WERI-Rb-1 (cell line): Measurements from ENCODE around the gene LMBRD1.
"Not testable (repeated sequence)": the region's sequence is repeated elsewhere in the genome, so short reads cannot be mapped to it uniquely, and the experiment has no call there.

ENCODE experiments used
- DNase-seq: peaks from one replicate; pipeline ENCODE4 v3.0.0-alpha.2; 2020
- H3K27ac ChIP-seq: fragments of 250-450 bp; sonication (Bioruptor Pico); 2 replicates; pipeline ENCODE4 v1.5.1; 2020; ENCODE audit warnings: mild to moderate bottlenecking, moderate library complexity
- H3K27me3 ChIP-seq: fragments of 250-450 bp; sonication (Bioruptor Pico); 2 replicates; pipeline ENCODE4 v1.5.1; 2021; ENCODE audit warnings: mild to moderate bottlenecking, low read depth, moderate library complexity; ENCODE audit not compliant: insufficient read depth, severe bottlenecking
- H3K36me3 ChIP-seq: fragments of 250-450 bp; sonication (Bioruptor Pico); 2 replicates; pipeline ENCODE4 v1.5.1; 2020; ENCODE audit warnings: mild to moderate bottlenecking, moderate library complexity
- H3K4me3 ChIP-seq: 2 replicates; pipeline ENCODE4 v1.5.1; 2011; ENCODE audit warnings: low read depth, mild to moderate bottlenecking, control low read depth, low read length
- H3K9me3 ChIP-seq: fragments of 250-450 bp; sonication (Bioruptor Pico); 2 replicates; pipeline ENCODE4 v1.5.1; 2021; ENCODE audit warnings: mild to moderate bottlenecking, moderate library complexity; ENCODE audit not compliant: severe bottlenecking
- TF ChIP-seq, protein P1 (sequence below): IDR thresholded peaks from 2 replicates; pipeline ENCODE4 v1.5.1; 2011; ENCODE audit warnings: low read depth, mild to moderate bottlenecking, control low read depth, inconsistent platforms, low read length

Gene LMBRD1

GRCh38 chr6:69832558-69832957 lies 35.7 kb upstream of the LMBRD1 start:
- H3K9me3 ChIP-seq = no peaks in the 10 kb centered on the region
- H3K4me3 ChIP-seq = no peak overlapping the region
- TF ChIP-seq, protein P1, sequence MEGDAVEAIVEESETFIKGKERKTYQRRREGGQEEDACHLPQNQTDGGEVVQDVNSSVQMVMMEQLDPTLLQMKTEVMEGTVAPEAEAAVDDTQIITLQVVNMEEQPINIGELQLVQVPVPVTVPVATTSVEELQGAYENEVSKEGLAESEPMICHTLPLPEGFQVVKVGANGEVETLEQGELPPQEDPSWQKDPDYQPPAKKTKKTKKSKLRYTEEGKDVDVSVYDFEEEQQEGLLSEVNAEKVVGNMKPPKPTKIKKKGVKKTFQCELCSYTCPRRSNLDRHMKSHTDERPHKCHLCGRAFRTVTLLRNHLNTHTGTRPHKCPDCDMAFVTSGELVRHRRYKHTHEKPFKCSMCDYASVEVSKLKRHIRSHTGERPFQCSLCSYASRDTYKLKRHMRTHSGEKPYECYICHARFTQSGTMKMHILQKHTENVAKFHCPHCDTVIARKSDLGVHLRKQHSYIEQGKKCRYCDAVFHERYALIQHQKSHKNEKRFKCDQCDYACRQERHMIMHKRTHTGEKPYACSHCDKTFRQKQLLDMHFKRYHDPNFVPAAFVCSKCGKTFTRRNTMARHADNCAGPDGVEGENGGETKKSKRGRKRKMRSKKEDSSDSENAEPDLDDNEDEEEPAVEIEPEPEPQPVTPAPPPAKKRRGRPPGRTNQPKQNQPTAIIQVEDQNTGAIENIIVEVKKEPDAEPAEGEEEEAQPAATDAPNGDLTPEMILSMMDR = no peak
- H3K36me3 ChIP-seq = no peaks in the 10 kb centered on the region
- no peaks in the 10 kb centered on the region for H3K27me3 ChIP-seq
- no peak for DNase-seq
- H3K27ac ChIP-seq = no peak overlapping the region

GRCh38 chr6:69827276-69827893 lies 30.6 kb upstream of the LMBRD1 start:
- Histone ChIP-seq H3K9me3 (no peaks in the 10 kb centered on the region), H3K27me3 (no peaks in the 10 kb centered on the region), H3K36me3 (no peaks in the 10 kb centered on the region), H3K27ac (no peak overlapping the region), H3K4me3 (no peak overlapping the region)
- TF ChIP-seq, protein P1 = no peak
- DNase-seq = no peak

GRCh38 chr6:69825904-69826303 lies 29.1 kb upstream of the LMBRD1 start:
- no peaks in the 10 kb centered on the region for H3K36me3 ChIP-seq
- H3K27me3 ChIP-seq = no peaks in the 10 kb centered on the region
- TF ChIP-seq, protein P1 = no peak
- no peak overlapping the region for H3K27ac ChIP-seq
- no peak for DNase-seq
- no peaks in the 10 kb centered on the region for H3K9me3 ChIP-seq
- no peak overlapping the region for H3K4me3 ChIP-seq

- not testable (repeated sequence) for H3K27ac ChIP-seq, H3K27me3 ChIP-seq, H3K36me3 ChIP-seq, H3K9me3 ChIP-seq, H3K4me3 ChIP-seq, DNase-seq
Measured at GRCh38 chr6:69824355-69824754, 27.5 kb upstream of the LMBRD1 start.

DNA sequence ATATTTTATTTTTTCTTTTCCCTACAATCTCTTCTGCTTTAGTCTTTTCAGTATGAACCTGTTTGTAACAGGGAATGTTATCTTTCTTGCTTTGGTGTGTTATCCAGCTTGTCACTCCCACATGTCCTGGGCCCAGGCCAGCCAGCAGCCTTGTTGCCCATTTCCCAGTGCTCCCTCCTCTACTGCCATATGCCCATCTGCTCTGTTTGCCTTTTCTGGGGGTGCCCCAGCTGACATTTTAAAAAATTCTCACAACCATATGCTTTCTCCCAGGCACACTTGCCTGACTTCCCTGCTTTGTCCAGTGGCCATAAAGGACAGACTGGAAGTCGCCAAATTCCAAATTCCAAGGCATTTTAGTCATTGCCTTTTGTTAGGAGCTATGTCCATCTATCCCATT lies 23.6 kb upstream of the LMBRD1 start:
- H3K9me3 ChIP-seq = no peaks in the 10 kb centered on the region
- no peaks in the 10 kb centered on the region for H3K27me3 ChIP-seq
- no peak for DNase-seq
- H3K4me3 ChIP-seq = no peak overlapping the region
- TF ChIP-seq, protein P1 = no peak
- no peak overlapping the region for H3K27ac ChIP-seq
- no peaks in the 10 kb centered on the region for H3K36me3 ChIP-seq

- no peaks in the 10 kb centered on the region for H3K27me3 ChIP-seq
- H3K4me3 ChIP-seq = no peak overlapping the region
- TF ChIP-seq, protein P1 = no peak
- no peak for DNase-seq
- no peaks in the 10 kb centered on the region for H3K9me3 ChIP-seq
- no peaks in the 10 kb centered on the region for H3K36me3 ChIP-seq
- no peak overlapping the region for H3K27ac ChIP-seq
Measured at GRCh38 chr6:69820018-69820417, 23.2 kb upstream of the LMBRD1 start.
